Measurements from ENCODE around the gene MCM9. TPM values are rescaled to one million over a fixed set of nuclear protein-coding genes. Genes with fewer than 3 reads are reported as not detected.
A peak's percentile ranks its signal among the peaks of the same experiment; 100 is the strongest.
"Not testable (repeated sequence)": the region's sequence is repeated elsewhere in the genome, so short reads cannot be mapped to it uniquely, and the experiment has no call there.

MCM9 gene
- polyA plus RNA-seq, 4 donors = 12.5 to 27.5 (median 25.3) TPM

- no peak for DNase-seq (ENCODE audit: low read depth in 4 of 4, low spot score in 3 of 4)
Observed at GRCh38 chr6:118808793-118809638, 125.9 kb downstream of the MCM9 start.

- no peak for DNase-seq (ENCODE audit: low read depth in 4 of 4, low spot score in 3 of 4)
Observed at GRCh38 chr6:118804091-118804490, 130.9 kb downstream of the MCM9 start.

GRCh38 chr6:118801257-118801656 lies 133.7 kb downstream of the MCM9 start:
- no peak for DNase-seq (ENCODE audit: low read depth in 4 of 4, low spot score in 3 of 4)

- DNase-seq (ENCODE audit: low read depth in 4 of 4, low spot score in 3 of 4) = peak; percentile 62 to 80 (median 70)
Observed at GRCh38 chr6:118800394-118801071, 134.4 kb downstream of the MCM9 start.

- no peak for DNase-seq (ENCODE audit: low read depth in 4 of 4, low spot score in 3 of 4)
Observed at GRCh38 chr6:118799826-118800225, 135.1 kb downstream of the MCM9 start.

- not testable (repeated sequence) for DNase-seq (ENCODE audit: low read depth in 4 of 4, low spot score in 3 of 4)
Observed at GRCh38 chr6:118796548-118796947, 138.4 kb downstream of the MCM9 start.

- DNase-seq (ENCODE audit: low read depth in 4 of 4, low spot score in 3 of 4) = no peak
Observed at GRCh38 chr6:118791499-118791898, 143.5 kb downstream of the MCM9 start.

GRCh38 chr6:118789954-118790353 lies 145.0 kb downstream of the MCM9 start:
- DNase-seq (ENCODE audit: low read depth in 4 of 4, low spot score in 3 of 4) = no peak

GRCh38 chr6:118789419-118789818 lies 145.5 kb downstream of the MCM9 start:
- DNase-seq (ENCODE audit: low read depth in 4 of 4, low spot score in 3 of 4) = no peak

GRCh38 chr6:118788702-118789101 lies 146.3 kb downstream of the MCM9 start:
- no peak for DNase-seq (ENCODE audit: low read depth in 4 of 4, low spot score in 3 of 4)

- no peak for DNase-seq (ENCODE audit: low read depth in 4 of 4, low spot score in 3 of 4)
Observed at GRCh38 chr6:118787724-118788423, 147.1 kb downstream of the MCM9 start.

GRCh38 chr6:118786596-118787453 lies 148.1 kb downstream of the MCM9 start:
- DNase-seq (ENCODE audit: low read depth in 4 of 4, low spot score in 3 of 4) = no peak

GRCh38 chr6:118785601-118786000 lies 149.4 kb downstream of the MCM9 start:
- DNase-seq (ENCODE audit: low read depth in 4 of 4, low spot score in 3 of 4) = no peak

GRCh38 chr6:118784641-118785164 lies 150.3 kb downstream of the MCM9 start:
- DNase-seq (ENCODE audit: low read depth in 4 of 4, low spot score in 3 of 4) = no peak

GRCh38 chr6:118783931-118784550 lies 150.9 kb downstream of the MCM9 start:
- DNase-seq (ENCODE audit: low read depth in 4 of 4, low spot score in 3 of 4) = no peak

- DNase-seq (ENCODE audit: low read depth in 4 of 4, low spot score in 3 of 4) = no peak
Observed at GRCh38 chr6:118782651-118783050, 152.3 kb downstream of the MCM9 start.

GRCh38 chr6:118781897-118782296 lies 153.1 kb downstream of the MCM9 start:
- DNase-seq (ENCODE audit: low read depth in 4 of 4, low spot score in 3 of 4) = no peak

- DNase-seq (ENCODE audit: low read depth in 4 of 4, low spot score in 3 of 4) = no peak
Observed at GRCh38 chr6:118780668-118781067, 154.3 kb downstream of the MCM9 start.
